Diencephalon (tissue), 1 donor: ENCODE results near the gene CRK. TPM values are rescaled to one million over a fixed set of nuclear protein-coding genes. Genes with fewer than 3 reads are reported as not detected.

ENCODE experiments used
- total RNA-seq: library from RNA; depleted of rRNA; stranded (reverse); fragments of >200 nt; gene quantifications from one replicate; pipeline ENCODE4 v1.2.3, GENCODE V29; 2014

The CRK gene
- 128 TPM for total RNA-seq

GRCh38 chr17:1455797-1456599 lies at the start of gene CRK:
Gene CRK (minus strand): TSS chr17:1456232. CDS start chr17:1456117, 115 bp downstream.

GRCh38 chr17:1492249-1493206 lies 36.5 kb upstream of the CRK start, which contains the start of gene MYO1C:
Gene MYO1C (minus strand): TSS chr17:1492686. CDS start chr17:1492487, 199 bp downstream.

GRCh38 chr17:1399679-1400512 lies 56.1 kb downstream of the CRK start, which contains the start of gene YWHAE:
Gene YWHAE (minus strand): TSS chr17:1400222. CDS start chr17:1400110, 112 bp downstream.

Other genes with a start within 250 kb of the CRK start
- 0.46 TPM for gene BHLHA9, start 185.8 kb downstream of the CRK start, total RNA-seq
- gene TRARG1, start 176.6 kb downstream of the CRK start, total RNA-seq = not detected
- gene YWHAE, start 56.0 kb downstream of the CRK start, total RNA-seq = 682 TPM
- gene MYO1C, start 36.5 kb upstream of the CRK start, total RNA-seq = 15.2 TPM
- 37.1 TPM for gene INPP5K, start 60.4 kb upstream of the CRK start, total RNA-seq
- gene PITPNA, start 106.6 kb upstream of the CRK start, total RNA-seq = 47.1 TPM
- 22.6 TPM for gene SLC43A2, start 172.6 kb upstream of the CRK start, total RNA-seq
- gene SCARF1, start 189.5 kb upstream of the CRK start, total RNA-seq = 4.6 TPM
- gene RILP, start 193.6 kb upstream of the CRK start, total RNA-seq = 5.3 TPM
- 111 TPM for gene PRPF8, start 228.6 kb upstream of the CRK start, total RNA-seq